ENCODE data around the gene AASDHPPT. TPM values are rescaled to one million over a fixed set of nuclear protein-coding genes. Genes with fewer than 3 reads are reported as not detected.

Gene AASDHPPT
- total RNA-seq, 1 experiment from 2014 or later = 47.1 TPM

- Histone ChIP-seq H3T11ph (ENCODE audit: low read length) (no peak overlapping the region), H3K23me2 (ENCODE audit: insufficient read length, low read depth, low read length, poor library complexity, severe bottlenecking) (no peaks in the 10 kb centered on the region), H3K79me2 (ENCODE audit: insufficient read depth, low read length) (no peaks in the 10 kb centered on the region), H4K91ac (ENCODE audit: insufficient read length, low read depth, low read length) (no peak overlapping the region), H3K9me3 (ENCODE audit: control insufficient read depth, low read depth, low read length) (no peaks in the 10 kb centered on the region), H3K4me2 (ENCODE audit: insufficient read depth, insufficient read length, low read length) (no peak overlapping the region), H3K9ac (ENCODE audit: extremely low read depth, insufficient read length, low read length) (no peak overlapping the region), H2BK5ac (ENCODE audit: insufficient read length, low read length) (no peak overlapping the region), H4K20me1 (ENCODE audit: control insufficient read depth, insufficient read depth, insufficient read length) (no peaks in the 10 kb centered on the region), H3K4ac (ENCODE audit: low read depth, low read length) (no peak overlapping the region), H3K18ac (ENCODE audit: insufficient read length, low read depth, low read length) (no peak overlapping the region), H3K23ac (ENCODE audit: insufficient read length, low read depth, low read length) (no peak overlapping the region), H3K79me1 (ENCODE audit: insufficient read depth, low read depth, low read length, poor library complexity, severe bottlenecking) (no peaks in the 10 kb centered on the region), H2BK20ac (ENCODE audit: low read depth, low read length, poor library complexity, severe bottlenecking) (no peak overlapping the region), H4K8ac (replicated peaks; ENCODE audit: insufficient read length, low read depth, low read length) (no peak overlapping the region), H2BK15ac (ENCODE audit: low read depth, low read length) (no peak overlapping the region), H3K56ac (ENCODE audit: insufficient read length, low read depth, low read length) (no peak overlapping the region), H3K4me1 (ENCODE audit: insufficient read depth, low read length) (no peaks in the 10 kb centered on the region), H2BK120ac (ENCODE audit: low read depth, low read length, poor library complexity, severe bottlenecking) (no peak overlapping the region), H2AK5ac (ENCODE audit: insufficient read length, low read length) (no peak overlapping the region), H3K27ac (ENCODE audit: insufficient read length, low read depth, low read length) (no peak overlapping the region), H4K5ac (ENCODE audit: insufficient read length, low read depth, low read length) (no peak overlapping the region), H3K27me3 (ENCODE audit: insufficient read depth, low read length) (no peaks in the 10 kb centered on the region), H3K14ac (ENCODE audit: insufficient read depth, low read length) (no peak overlapping the region), H2BK12ac (ENCODE audit: insufficient read length, low read depth, low read length) (no peak overlapping the region), H2AFZ (ENCODE audit: low read length) (no peak overlapping the region)
- Mint-ChIP-seq H3K27ac (no peak overlapping the region), H3K4me1 (peaks cover 3 to 6% of the 10 kb centered on the region in 2 experiments; a peak in 3 of 4 replicates), H3K27me3 (ENCODE audit: low read depth) (no peaks in the 10 kb centered on the region), H3K36me3 (ENCODE audit: insufficient read depth in 1 of 3, low read depth in 3 of 3) (no peaks in the 10 kb centered on the region; a peak in 1 of 7 replicates), H3K9me3 (peaks cover 2 to 3% of the 10 kb centered on the region in 2 experiments; a peak in 3 of 5 replicates), H3K4me3 (no peak overlapping the region)
- WGBS (ENCODE audit: extremely low coverage, insufficient read length, low lambda C conversion rate) = no CpG with 5 or more reads among the region's 2 CpGs
- TF ChIP-seq CTCF (conservative IDR thresholded peaks at IDR 0.05) = no peak
- no peak for DNase-seq
Measured at GRCh38 chr11:106031202-106031810, 46.2 kb upstream of the AASDHPPT start.
